Measurements from ENCODE around the gene TAF4. TPM values are rescaled to one million over a fixed set of nuclear protein-coding genes. Genes with fewer than 3 reads are reported as not detected.

Gene TAF4
- total and polyA plus RNA-seq, 2 of the 13 experiments (the other 11 are each of a cell fraction or from before 2014, with no cell fraction given), result 5.9 to 12.0 TPM

DNA sequence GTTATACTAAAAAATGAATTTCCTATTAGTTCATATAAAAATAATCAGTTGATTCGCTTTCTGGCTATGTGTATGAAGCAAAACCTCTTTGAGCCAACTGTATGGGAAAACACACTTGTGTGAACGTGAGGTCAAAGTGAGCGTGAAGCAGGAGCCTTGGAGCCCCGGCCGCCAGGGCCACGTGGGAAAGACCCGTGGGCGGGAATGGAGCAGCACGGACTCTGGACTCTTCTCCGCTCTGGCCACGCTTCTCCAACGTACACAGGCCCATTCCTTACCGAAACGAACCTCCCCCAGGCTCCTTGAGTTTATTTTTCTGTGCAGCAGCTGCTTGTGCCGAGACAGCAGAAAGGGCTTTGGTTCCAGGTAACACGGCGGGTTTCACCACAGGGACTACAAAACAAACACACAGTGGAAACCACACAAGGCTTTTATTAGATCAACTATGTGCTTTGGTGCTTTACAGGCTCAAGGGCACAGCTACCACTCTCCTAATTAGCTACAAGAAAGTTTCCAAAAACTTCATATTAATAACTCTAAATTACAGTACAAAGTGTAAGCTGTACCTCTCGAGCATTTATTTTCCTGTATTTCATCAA, 62.7 kb downstream of the TAF4 start (continued):
- TF ChIP-seq RNF2 (conservative IDR thresholded peaks at IDR 0.05; ENCODE audit: low read depth) (0 out of 2 replicates have a peak, but pooled peaks have one; percentile 40), PHF8 (CRISPR knock-in tag; IDR thresholded peaks at IDR 0.05) (no peak), PITX1 (CRISPR knock-in tag; IDR thresholded peaks at IDR 0.05) (peak; percentile 25; the same call in 1 of the 2 replicates), ZFY (CRISPR knock-in tag; IDR thresholded peaks at IDR 0.05) (0 out of 2 replicates have a peak, but pooled peaks have one; percentile 38), ZNF124 (CRISPR knock-in tag; IDR thresholded peaks at IDR 0.05) (no peak), SPEN (CRISPR knock-in tag; IDR thresholded peaks at IDR 0.05; ENCODE audit: low read depth) (peak; percentile 52; the same call in 1 of the 2 replicates), RXRA (CRISPR knock-in tag; IDR thresholded peaks at IDR 0.05) (peak; percentile 47; the same call in 1 of the 2 replicates), ARHGAP35 (CRISPR knock-in tag; IDR thresholded peaks at IDR 0.05; ENCODE audit: borderline replicate concordance) (no peak), ZNF781 (CRISPR knock-in tag; IDR thresholded peaks at IDR 0.05; ENCODE audit: borderline replicate concordance, not compliant biosample characterization) (no peak), RARA (CRISPR knock-in tag; IDR thresholded peaks at IDR 0.05) (0 out of 2 replicates have a peak, but pooled peaks have one; percentile 16), GABPB1 (CRISPR knock-in tag; IDR thresholded peaks at IDR 0.05) (no peak), KAT2B (IDR thresholded peaks at IDR 0.05; ENCODE audit: borderline replicate concordance, low read depth, low read length) (no peak)
- TF ChIP-seq, protein P1, sequence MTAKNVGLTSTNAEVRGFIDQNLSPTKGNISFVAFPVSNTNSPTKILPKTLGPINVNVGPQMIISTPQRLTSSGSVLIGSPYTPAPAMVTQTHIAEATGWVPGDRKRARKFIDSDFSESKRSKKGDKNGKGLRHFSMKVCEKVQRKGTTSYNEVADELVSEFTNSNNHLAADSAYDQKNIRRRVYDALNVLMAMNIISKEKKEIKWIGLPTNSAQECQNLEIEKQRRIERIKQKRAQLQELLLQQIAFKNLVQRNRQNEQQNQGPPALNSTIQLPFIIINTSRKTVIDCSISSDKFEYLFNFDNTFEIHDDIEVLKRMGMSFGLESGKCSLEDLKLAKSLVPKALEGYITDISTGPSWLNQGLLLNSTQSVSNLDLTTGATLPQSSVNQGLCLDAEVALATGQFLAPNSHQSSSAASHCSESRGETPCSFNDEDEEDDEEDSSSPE (CRISPR knock-in tag; IDR thresholded peaks at IDR 0.05), result peak; percentile 54
- TF ChIP-seq, protein P2, sequence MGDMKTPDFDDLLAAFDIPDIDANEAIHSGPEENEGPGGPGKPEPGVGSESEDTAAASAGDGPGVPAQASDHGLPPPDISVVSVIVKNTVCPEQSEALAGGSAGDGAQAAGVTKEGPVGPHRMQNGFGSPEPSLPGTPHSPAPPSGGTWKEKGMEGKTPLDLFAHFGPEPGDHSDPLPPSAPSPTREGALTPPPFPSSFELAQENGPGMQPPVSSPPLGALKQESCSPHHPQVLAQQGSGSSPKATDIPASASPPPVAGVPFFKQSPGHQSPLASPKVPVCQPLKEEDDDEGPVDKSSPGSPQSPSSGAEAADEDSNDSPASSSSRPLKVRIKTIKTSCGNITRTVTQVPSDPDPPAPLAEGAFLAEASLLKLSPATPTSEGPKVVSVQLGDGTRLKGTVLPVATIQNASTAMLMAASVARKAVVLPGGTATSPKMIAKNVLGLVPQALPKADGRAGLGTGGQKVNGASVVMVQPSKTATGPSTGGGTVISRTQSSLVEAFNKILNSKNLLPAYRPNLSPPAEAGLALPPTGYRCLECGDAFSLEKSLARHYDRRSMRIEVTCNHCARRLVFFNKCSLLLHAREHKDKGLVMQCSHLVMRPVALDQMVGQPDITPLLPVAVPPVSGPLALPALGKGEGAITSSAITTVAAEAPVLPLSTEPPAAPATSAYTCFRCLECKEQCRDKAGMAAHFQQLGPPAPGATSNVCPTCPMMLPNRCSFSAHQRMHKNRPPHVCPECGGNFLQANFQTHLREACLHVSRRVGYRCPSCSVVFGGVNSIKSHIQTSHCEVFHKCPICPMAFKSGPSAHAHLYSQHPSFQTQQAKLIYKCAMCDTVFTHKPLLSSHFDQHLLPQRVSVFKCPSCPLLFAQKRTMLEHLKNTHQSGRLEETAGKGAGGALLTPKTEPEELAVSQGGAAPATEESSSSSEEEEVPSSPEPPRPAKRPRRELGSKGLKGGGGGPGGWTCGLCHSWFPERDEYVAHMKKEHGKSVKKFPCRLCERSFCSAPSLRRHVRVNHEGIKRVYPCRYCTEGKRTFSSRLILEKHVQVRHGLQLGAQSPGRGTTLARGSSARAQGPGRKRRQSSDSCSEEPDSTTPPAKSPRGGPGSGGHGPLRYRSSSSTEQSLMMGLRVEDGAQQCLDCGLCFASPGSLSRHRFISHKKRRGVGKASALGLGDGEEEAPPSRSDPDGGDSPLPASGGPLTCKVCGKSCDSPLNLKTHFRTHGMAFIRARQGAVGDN (CRISPR knock-in tag; IDR thresholded peaks at IDR 0.05), result peak; percentile 92
- TF ChIP-seq, protein P3, sequence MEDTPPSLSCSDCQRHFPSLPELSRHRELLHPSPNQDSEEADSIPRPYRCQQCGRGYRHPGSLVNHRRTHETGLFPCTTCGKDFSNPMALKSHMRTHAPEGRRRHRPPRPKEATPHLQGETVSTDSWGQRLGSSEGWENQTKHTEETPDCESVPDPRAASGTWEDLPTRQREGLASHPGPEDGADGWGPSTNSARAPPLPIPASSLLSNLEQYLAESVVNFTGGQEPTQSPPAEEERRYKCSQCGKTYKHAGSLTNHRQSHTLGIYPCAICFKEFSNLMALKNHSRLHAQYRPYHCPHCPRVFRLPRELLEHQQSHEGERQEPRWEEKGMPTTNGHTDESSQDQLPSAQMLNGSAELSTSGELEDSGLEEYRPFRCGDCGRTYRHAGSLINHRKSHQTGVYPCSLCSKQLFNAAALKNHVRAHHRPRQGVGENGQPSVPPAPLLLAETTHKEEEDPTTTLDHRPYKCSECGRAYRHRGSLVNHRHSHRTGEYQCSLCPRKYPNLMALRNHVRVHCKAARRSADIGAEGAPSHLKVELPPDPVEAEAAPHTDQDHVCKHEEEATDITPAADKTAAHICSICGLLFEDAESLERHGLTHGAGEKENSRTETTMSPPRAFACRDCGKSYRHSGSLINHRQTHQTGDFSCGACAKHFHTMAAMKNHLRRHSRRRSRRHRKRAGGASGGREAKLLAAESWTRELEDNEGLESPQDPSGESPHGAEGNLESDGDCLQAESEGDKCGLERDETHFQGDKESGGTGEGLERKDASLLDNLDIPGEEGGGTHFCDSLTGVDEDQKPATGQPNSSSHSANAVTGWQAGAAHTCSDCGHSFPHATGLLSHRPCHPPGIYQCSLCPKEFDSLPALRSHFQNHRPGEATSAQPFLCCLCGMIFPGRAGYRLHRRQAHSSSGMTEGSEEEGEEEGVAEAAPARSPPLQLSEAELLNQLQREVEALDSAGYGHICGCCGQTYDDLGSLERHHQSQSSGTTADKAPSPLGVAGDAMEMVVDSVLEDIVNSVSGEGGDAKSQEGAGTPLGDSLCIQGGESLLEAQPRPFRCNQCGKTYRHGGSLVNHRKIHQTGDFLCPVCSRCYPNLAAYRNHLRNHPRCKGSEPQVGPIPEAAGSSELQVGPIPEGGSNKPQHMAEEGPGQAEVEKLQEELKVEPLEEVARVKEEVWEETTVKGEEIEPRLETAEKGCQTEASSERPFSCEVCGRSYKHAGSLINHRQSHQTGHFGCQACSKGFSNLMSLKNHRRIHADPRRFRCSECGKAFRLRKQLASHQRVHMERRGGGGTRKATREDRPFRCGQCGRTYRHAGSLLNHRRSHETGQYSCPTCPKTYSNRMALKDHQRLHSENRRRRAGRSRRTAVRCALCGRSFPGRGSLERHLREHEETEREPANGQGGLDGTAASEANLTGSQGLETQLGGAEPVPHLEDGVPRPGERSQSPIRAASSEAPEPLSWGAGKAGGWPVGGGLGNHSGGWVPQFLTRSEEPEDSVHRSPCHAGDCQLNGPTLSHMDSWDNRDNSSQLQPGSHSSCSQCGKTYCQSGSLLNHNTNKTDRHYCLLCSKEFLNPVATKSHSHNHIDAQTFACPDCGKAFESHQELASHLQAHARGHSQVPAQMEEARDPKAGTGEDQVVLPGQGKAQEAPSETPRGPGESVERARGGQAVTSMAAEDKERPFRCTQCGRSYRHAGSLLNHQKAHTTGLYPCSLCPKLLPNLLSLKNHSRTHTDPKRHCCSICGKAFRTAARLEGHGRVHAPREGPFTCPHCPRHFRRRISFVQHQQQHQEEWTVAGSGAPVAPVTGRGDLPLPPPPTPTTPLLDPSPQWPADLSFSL (CRISPR knock-in tag; IDR thresholded peaks at IDR 0.05), result peak; percentile 42; the same call in 1 of the 2 replicates
- TF ChIP-seq, protein P4, sequence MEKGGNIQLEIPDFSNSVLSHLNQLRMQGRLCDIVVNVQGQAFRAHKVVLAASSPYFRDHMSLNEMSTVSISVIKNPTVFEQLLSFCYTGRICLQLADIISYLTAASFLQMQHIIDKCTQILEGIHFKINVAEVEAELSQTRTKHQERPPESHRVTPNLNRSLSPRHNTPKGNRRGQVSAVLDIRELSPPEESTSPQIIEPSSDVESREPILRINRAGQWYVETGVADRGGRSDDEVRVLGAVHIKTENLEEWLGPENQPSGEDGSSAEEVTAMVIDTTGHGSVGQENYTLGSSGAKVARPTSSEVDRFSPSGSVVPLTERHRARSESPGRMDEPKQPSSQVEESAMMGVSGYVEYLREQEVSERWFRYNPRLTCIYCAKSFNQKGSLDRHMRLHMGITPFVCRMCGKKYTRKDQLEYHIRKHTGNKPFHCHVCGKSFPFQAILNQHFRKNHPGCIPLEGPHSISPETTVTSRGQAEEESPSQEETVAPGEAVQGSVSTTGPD (CRISPR knock-in tag; IDR thresholded peaks at IDR 0.05), result peak; percentile 67; the same call in 1 of the 2 replicates

All from HepG2 (cell line).